DOHH2 (cell line): ENCODE results near the gene TMCC3.
"Not testable (repeated sequence)": the region's sequence is repeated elsewhere in the genome, so short reads cannot be mapped to it uniquely, and the experiment has no call there.

Experiments used
- H3F3A ChIP-seq: fragments of 200-600 bp; sonication (generic), shearing (Covaris generic); 2 replicates; pipeline ENCODE4 v1.6.0; 2016; ENCODE audit warnings: antibody characterized with exemption, mild to moderate bottlenecking; ENCODE audit not compliant: control insufficient read depth, insufficient read depth
- H3K27ac ChIP-seq: fragments of 200-600 bp; sonication (generic); 2 replicates; pipeline ENCODE4 v1.5.1; 2014; ENCODE audit warnings: low read depth, mild to moderate bottlenecking, low read length, moderate library complexity
- H3K27me3 ChIP-seq: fragments of 200-600 bp; sonication (generic); 2 replicates; pipeline ENCODE4 v1.6.1; 2014; ENCODE audit warnings: mild to moderate bottlenecking, low read length, mixed read lengths; ENCODE audit not compliant: control insufficient read depth
- H3K36me3 ChIP-seq: fragments of 200-600 bp; sonication (generic); 2 replicates; pipeline ENCODE4 v1.6.1; 2014; ENCODE audit warnings: mild to moderate bottlenecking, low read length, moderate library complexity, mixed read lengths; ENCODE audit not compliant: control insufficient read depth
- H3K4me1 ChIP-seq: fragments of 200-600 bp; sonication (generic); 2 replicates; pipeline ENCODE4 v1.6.1; 2014; ENCODE audit warnings: mild to moderate bottlenecking, low read length, mixed read lengths; ENCODE audit not compliant: control insufficient read depth
- H3K4me2 ChIP-seq: fragments of 200-600 bp; sonication (generic); 2 replicates; pipeline ENCODE4 v1.6.0; 2014; ENCODE audit warnings: mild to moderate bottlenecking, low read length, moderate library complexity
- H3K4me3 ChIP-seq: fragments of 200-600 bp; sonication (generic); 2 replicates; pipeline ENCODE4 v1.5.1; 2014; ENCODE audit warnings: mild to moderate bottlenecking, low read length, mixed read lengths
- H3K79me2 ChIP-seq: fragments of 200-600 bp; sonication (generic); 2 replicates; pipeline ENCODE4 v1.6.1; 2014; ENCODE audit warnings: mild to moderate bottlenecking, low read length, mixed read lengths; ENCODE audit not compliant: control insufficient read depth
- H3K9me2 ChIP-seq: fragments of 200-600 bp; sonication (generic); replicated peaks from 2 replicates; pipeline ENCODE4 v1.6.1; 2014; ENCODE audit warnings: mild to moderate bottlenecking, low read length, mixed read lengths; ENCODE audit not compliant: control insufficient read depth
- H3K9me3 ChIP-seq: fragments of 200-600 bp; sonication (generic); 2 replicates; pipeline ENCODE4 v1.6.1; 2014; ENCODE audit warnings: antibody characterized with exemption, low read length, mixed read lengths; ENCODE audit not compliant: control insufficient read depth, insufficient read depth
- H4K20me1 ChIP-seq: fragments of 200-600 bp; sonication (generic); 2 replicates; pipeline ENCODE4 v1.6.0; 2014; ENCODE audit warnings: low read depth, mild to moderate bottlenecking, antibody characterized with exemption, low read length, moderate library complexity; ENCODE audit not compliant: control insufficient read depth, insufficient read depth
- CTCF ChIP-seq: fragments of 200-600 bp; sonication (generic); IDR thresholded peaks from one replicate; pipeline ENCODE4 v1.5.1; 2014; ENCODE audit warnings: antibody characterized with exemption, mild to moderate bottlenecking, low read depth, low read length; ENCODE audit not compliant: poor library complexity, severe bottlenecking
- EZH2phosphoT487 ChIP-seq: fragments of 200-600 bp; sonication (generic); IDR thresholded peaks from 2 replicates; pipeline ENCODE4 v1.6.1; 2017; ENCODE audit warnings: borderline replicate concordance, mild to moderate bottlenecking, antibody characterized with exemption, low read length, moderate library complexity, mixed read lengths

Gene TMCC3

GRCh38 chr12:94594443-94594825 is 55.9 kb downstream of the TMCC3 start:
- Histone ChIP-seq H3K4me3 (no peak overlapping the region), H3K27ac (no peak overlapping the region), H3K9me2 (no peaks in the 10 kb centered on the region), H3K79me2 (no peaks in the 10 kb centered on the region), H3F3A (no peaks in the 10 kb centered on the region), H3K36me3 (no peaks in the 10 kb centered on the region), H3K27me3 (peaks cover 17% of the 10 kb centered on the region), H3K4me1 (no peaks in the 10 kb centered on the region), H3K9me3 (no peaks in the 10 kb centered on the region), H3K4me2 (no peak overlapping the region), H4K20me1 (no peaks in the 10 kb centered on the region)
- no peak for TF ChIP-seq EZH2phosphoT487
- no peak for TF ChIP-seq CTCF

DNA sequence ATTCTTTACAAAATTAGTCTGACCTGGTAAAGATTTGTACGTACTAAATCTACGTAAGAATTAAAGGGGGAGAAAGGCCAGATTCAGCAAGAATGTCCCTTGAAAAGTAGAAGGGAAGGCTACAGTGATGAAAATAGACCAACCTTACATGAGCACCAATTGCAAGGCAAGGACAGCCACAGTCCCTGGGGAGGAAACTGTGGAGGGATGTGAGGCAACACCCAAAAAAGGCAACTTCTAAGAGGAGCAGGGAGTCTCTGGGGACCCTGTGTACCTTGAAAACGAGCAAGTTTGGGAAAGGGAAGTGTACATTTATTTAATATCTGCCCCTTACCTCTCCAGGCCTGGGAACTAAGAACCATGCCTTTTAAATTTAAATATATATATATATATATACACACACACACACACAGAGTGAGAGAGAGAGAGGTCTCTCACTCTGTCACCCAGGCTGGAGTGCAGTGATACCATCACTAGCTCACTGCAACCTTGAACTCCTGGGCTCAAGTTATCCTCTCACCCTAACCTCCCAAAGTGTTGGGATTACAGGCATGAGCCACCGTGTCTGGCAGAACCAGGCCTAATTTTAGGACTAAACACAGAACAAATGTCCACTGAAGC is 56.4 kb downstream of the TMCC3 start:
- H3K4me2 ChIP-seq: no peak overlapping the region
- H3K36me3 ChIP-seq: no peaks in the 10 kb centered on the region
- H3K9me3 ChIP-seq: no peaks in the 10 kb centered on the region
- no peak overlapping the region for H3K27ac ChIP-seq
- no peak for TF ChIP-seq EZH2phosphoT487
- no peak for TF ChIP-seq CTCF
- no peak overlapping the region for H3K4me3 ChIP-seq
- H4K20me1 ChIP-seq: no peaks in the 10 kb centered on the region
- H3K4me1 ChIP-seq: no peaks in the 10 kb centered on the region
- peaks cover 17% of the 10 kb centered on the region for H3K27me3 ChIP-seq
- H3K9me2 ChIP-seq: no peaks in the 10 kb centered on the region
- no peaks in the 10 kb centered on the region for H3K79me2 ChIP-seq
- H3F3A ChIP-seq: no peaks in the 10 kb centered on the region

- not testable (repeated sequence) for H3K4me2 ChIP-seq, H3K27me3 ChIP-seq, H3K27ac ChIP-seq
Observed at GRCh38 chr12:94592723-94593122, 57.6 kb downstream of the TMCC3 start.

DNA sequence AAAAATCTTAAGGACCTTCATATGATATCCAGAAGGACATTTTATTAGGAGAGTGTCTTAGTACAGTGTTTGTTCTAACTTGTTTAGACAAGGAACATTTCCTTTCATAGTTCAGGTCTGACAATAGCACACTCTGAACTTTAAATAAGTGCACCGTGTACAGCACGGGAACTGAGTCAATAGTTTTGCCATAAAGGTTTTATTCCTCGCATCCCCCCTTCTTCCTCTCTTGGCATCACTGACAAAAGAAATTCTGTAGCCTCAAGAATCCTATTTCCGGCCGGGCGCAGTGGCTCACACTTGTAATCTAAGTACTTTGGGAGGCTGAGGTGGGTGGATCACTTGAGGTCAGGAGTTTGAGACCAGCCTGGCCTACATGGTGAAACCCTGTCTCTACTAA is 58.3 kb downstream of the TMCC3 start:
- no peaks in the 10 kb centered on the region for H3K9me2 ChIP-seq
- H4K20me1 ChIP-seq: no peaks in the 10 kb centered on the region
- no peak for TF ChIP-seq EZH2phosphoT487
- no peaks in the 10 kb centered on the region for H3K36me3 ChIP-seq
- no peaks in the 10 kb centered on the region for H3K4me1 ChIP-seq
- no peaks in the 10 kb centered on the region for H3K79me2 ChIP-seq
- H3F3A ChIP-seq: no peaks in the 10 kb centered on the region
- no peak overlapping the region for H3K4me3 ChIP-seq
- no peak overlapping the region for H3K27ac ChIP-seq
- peaks cover 9% of the 10 kb centered on the region; the same call in 1 of the 2 replicates for H3K27me3 ChIP-seq
- H3K4me2 ChIP-seq: no peak overlapping the region
- H3K9me3 ChIP-seq: no peaks in the 10 kb centered on the region

More at GRCh38 chr12:94592723-94593122, 57.6 kb downstream of the TMCC3 start:
- H4K20me1 ChIP-seq, H3K9me3 ChIP-seq, H3K79me2 ChIP-seq, H3K9me2 ChIP-seq, H3F3A ChIP-seq, H3K4me1 ChIP-seq, H3K4me3 ChIP-seq, H3K36me3 ChIP-seq: not testable (repeated sequence)
